ENCODE data around the gene FRAT1. TPM values are rescaled to one million over a fixed set of nuclear protein-coding genes. Genes with fewer than 3 reads are reported as not detected.

The FRAT1 gene
- polyA plus RNA-seq, 1 donor: 1.8 TPM

GRCh38 chr10:97367126-97367649 lies 48.1 kb downstream of the FRAT1 start:
- DNase-seq: no peak

Other genes starting within 250 kb of the FRAT1 start
- 1.3 TPM for gene SLIT1, start 133.3 kb upstream of the FRAT1 start, polyA plus RNA-seq (ENCODE audit: insufficient read length)
- 11.5 TPM for gene ARHGAP19, start 26.6 kb upstream of the FRAT1 start, polyA plus RNA-seq (ENCODE audit: insufficient read length)
- gene FRAT2, start 15.5 kb downstream of the FRAT1 start, polyA plus RNA-seq (ENCODE audit: insufficient read length): 4.8 TPM
- 24.2 TPM for gene RRP12, start 82.1 kb downstream of the FRAT1 start, polyA plus RNA-seq (ENCODE audit: insufficient read length)
- 80.4 TPM for gene PGAM1, start 106.9 kb downstream of the FRAT1 start, polyA plus RNA-seq (ENCODE audit: insufficient read length)
- gene EXOSC1, start 126.7 kb downstream of the FRAT1 start, polyA plus RNA-seq (ENCODE audit: insufficient read length): 27.3 TPM
- gene ZDHHC16, start 126.9 kb downstream of the FRAT1 start, polyA plus RNA-seq (ENCODE audit: insufficient read length): 30.6 TPM
- gene MMS19, start 179.2 kb downstream of the FRAT1 start, polyA plus RNA-seq (ENCODE audit: insufficient read length): 66.7 TPM
- gene UBTD1, start 179.7 kb downstream of the FRAT1 start, polyA plus RNA-seq (ENCODE audit: insufficient read length): 17.1 TPM